GM12878 (cell line): ENCODE measurements around the gene PPM1N. TPM values are rescaled to one million over a fixed set of nuclear protein-coding genes. Genes with fewer than 3 reads are reported as not detected.

Experiments
- BACH1 ChIP-seq: fragments of 450-650 bp; IDR thresholded peaks from 2 replicates; pipeline ENCODE4 v1.6.1; 2017; ENCODE audit warnings: mild to moderate bottlenecking, borderline replicate concordance
- CBX5 ChIP-seq: sonication (generic); IDR thresholded peaks from 2 replicates; pipeline ENCODE4 v1.6.1; 2016; ENCODE audit warnings: low read depth, moderate library complexity, mild to moderate bottlenecking, inconsistent platforms
- CHD1 ChIP-seq: IDR thresholded peaks from 2 replicates; pipeline ENCODE4 v1.6.1; 2012; ENCODE audit warnings: low read depth, low read length, improper control_type of control experiment
- EGR1 ChIP-seq, 2 experiments: IDR thresholded peaks; 1 replicate in 1 of 2; 2 replicates in 1 of 2; pipeline ENCODE4 v1.6.1; 2011 to 2012; ENCODE audit warnings: low read depth in 2 of 2, low read length in 2 of 2, borderline replicate concordance in 1 of 2, mild to moderate bottlenecking in 1 of 2, moderate library complexity in 1 of 2
- HDGF ChIP-seq: fragments of 450-650 bp; IDR thresholded peaks from 2 replicates; pipeline ENCODE4 v1.6.1; 2016; ENCODE audit warnings: antibody characterized with exemption
- JUND ChIP-seq: IDR thresholded peaks from 2 replicates; pipeline ENCODE4 v1.6.1; 2012; ENCODE audit warnings: low read depth, mild to moderate bottlenecking, low read length, improper control_type of control experiment, moderate library complexity
- MTA3 ChIP-seq: IDR thresholded peaks from 2 replicates; pipeline ENCODE4 v1.6.1; 2012; ENCODE audit warnings: low read length, inconsistent platforms, borderline replicate concordance
- MYC ChIP-seq: IDR thresholded peaks from 2 replicates; pipeline ENCODE4 v1.6.1; 2011; ENCODE audit warnings: mild to moderate bottlenecking, low read length, moderate library complexity, inconsistent platforms; ENCODE audit not compliant: insufficient read depth, insufficient replicate concordance, insufficient read length, severe bottlenecking
- NFYB ChIP-seq: IDR thresholded peaks from 2 replicates; pipeline ENCODE4 v1.6.1; 2011; ENCODE audit warnings: low read depth, mild to moderate bottlenecking, low read length, improper control_type of control experiment, moderate library complexity; ENCODE audit not compliant: insufficient read depth
- NR2C2 ChIP-seq: IDR thresholded peaks from 2 replicates; pipeline ENCODE4 v1.6.1; 2011; ENCODE audit warnings: borderline replicate concordance, low read depth; ENCODE audit not compliant: control insufficient read depth, insufficient read length
- NR2F1 ChIP-seq: fragments of 450-650 bp; conservative IDR thresholded peaks from 2 replicates; pipeline ENCODE4 v1.6.1; 2017; ENCODE audit warnings: mild to moderate bottlenecking
- RFX5 ChIP-seq: IDR thresholded peaks from 2 replicates; pipeline ENCODE4 v1.6.1; 2011; ENCODE audit warnings: low read depth, low read length, improper control_type of control experiment
- RUNX3 ChIP-seq: IDR thresholded peaks from 2 replicates; pipeline ENCODE4 v1.6.1; 2012; ENCODE audit warnings: low read length, inconsistent platforms
- SMAD5 ChIP-seq: IDR thresholded peaks from 2 replicates; pipeline ENCODE4 v1.6.1; 2016; ENCODE audit warnings: antibody characterized with exemption, low read depth
- SP1 ChIP-seq: IDR thresholded peaks from one replicate; pipeline ENCODE4 v1.6.1; 2011; ENCODE audit warnings: low read depth, low read length
- TCF3 ChIP-seq: IDR thresholded peaks from 2 replicates; pipeline ENCODE4 v1.6.1; 2012; ENCODE audit warnings: low read depth, mild to moderate bottlenecking, low read length, borderline replicate concordance; ENCODE audit not compliant: insufficient read depth
- ZNF274 ChIP-seq: IDR thresholded peaks from one replicate; pipeline ENCODE4 v1.8.0; 2011; ENCODE audit not compliant: insufficient read length, insufficient read depth
- ZNF384 ChIP-seq: IDR thresholded peaks from 2 replicates; pipeline ENCODE4 v1.6.1; 2012; ENCODE audit warnings: low read depth, mild to moderate bottlenecking, low read length, improper control_type of control experiment, borderline replicate concordance
- polyA plus RNA-seq, 11 experiments: library from polyadenylated mRNA; depleted of rRNA in 4 of 11; unstranded in 6 of 11; stranded (reverse) in 5 of 11; fragments of >200 nt; fragmentation: Nextera tagmentation in 4 of 11; fragmentation: Illumina TruSeq in 1 of 11; extraction: Ambion mirVana in 4 of 11; extraction: Trizol in 1 of 11; gene quantifications; 1 replicate in 1 of 11; 2 replicates in 10 of 11; pipeline versions ENCODE4 v1.2.1 to v1.2.3, GENCODE V29; 2011 to 2016; ENCODE audit warnings: inconsistent platforms in 2 of 11, missing spikeins in 2 of 11, low read depth in 1 of 11
- total RNA-seq, 4 experiments: library from RNA; depleted of rRNA in 3 of 4; stranded (reverse); fragments of >200 nt in 3 of 4; fragmentation: Illumina TruSeq in 1 of 4; extraction: Trizol in 1 of 4; gene quantifications; 2 replicates each; pipeline versions ENCODE4 v1.2.1 to v1.2.3, GENCODE V29; 2013 to 2021
- TF ChIP-seq, protein P1 (sequence below): fragments of 450-650 bp; IDR thresholded peaks from 2 replicates; pipeline ENCODE4 v1.6.1; 2017; ENCODE audit warnings: mild to moderate bottlenecking
- TF ChIP-seq, protein P2 (sequence below): IDR thresholded peaks from 2 replicates; pipeline ENCODE4 v1.6.1; 2011; ENCODE audit warnings: borderline replicate concordance, low read depth, mild to moderate bottlenecking, moderate library complexity, low read length; ENCODE audit not compliant: insufficient read depth, poor library complexity, severe bottlenecking
- TF ChIP-seq, protein P3 (sequence below): fragments of 450-650 bp; IDR thresholded peaks from 2 replicates; pipeline ENCODE4 v1.6.1; 2017; ENCODE audit warnings: mild to moderate bottlenecking, moderate library complexity

The PPM1N gene
- total and polyA plus RNA-seq, 10 of the 15 experiments (the other 5 are each of a cell fraction or from before 2014, with no cell fraction given), result 1.6 to 5.4 (median 3.7) TPM

DNA sequence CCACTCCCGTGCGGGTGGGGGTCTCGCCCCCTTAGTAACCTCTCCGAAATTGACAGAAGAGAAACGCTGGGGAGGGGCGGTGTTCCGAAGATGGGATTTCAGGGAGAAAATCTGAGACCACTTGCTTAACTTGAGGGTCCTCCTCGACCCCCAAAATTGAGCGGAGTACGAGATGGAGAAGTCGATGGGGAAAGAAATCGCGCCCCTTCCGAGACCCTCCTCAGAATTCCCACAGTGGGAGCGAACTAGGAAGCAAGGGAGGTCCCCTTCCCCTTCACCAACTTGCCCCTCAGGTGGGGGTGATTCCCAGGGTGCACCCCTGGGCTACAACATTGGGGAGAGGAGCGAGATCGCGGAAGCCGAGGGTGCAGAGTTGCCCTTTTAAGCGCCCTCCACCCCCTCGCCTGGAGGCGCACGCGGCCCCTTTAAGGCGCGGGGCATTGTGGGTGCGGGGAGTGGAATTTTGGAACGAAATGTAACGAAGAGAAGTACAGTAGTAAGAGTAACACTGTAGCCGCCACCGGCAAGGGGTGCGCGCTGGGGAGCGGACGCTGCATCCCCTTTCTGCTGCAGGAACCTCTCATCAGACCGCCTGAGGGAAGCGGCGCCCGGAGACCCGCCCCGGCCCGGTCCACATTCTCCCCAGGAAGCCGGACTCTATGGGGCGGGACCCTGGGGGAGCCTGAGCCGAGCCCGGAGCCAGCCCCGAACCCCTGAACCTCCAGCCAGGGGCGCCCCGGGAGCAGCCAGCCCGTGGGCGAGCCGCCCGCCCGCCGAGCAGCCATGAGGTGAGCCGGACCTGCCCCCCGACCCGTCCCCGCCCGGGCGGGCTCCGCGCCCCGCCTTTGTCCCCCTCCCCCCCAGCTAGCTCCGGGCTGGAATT, 9.0 kb downstream of the PPM1N start, which contains the start of gene VASP (continued):
- TF ChIP-seq, protein P1, sequence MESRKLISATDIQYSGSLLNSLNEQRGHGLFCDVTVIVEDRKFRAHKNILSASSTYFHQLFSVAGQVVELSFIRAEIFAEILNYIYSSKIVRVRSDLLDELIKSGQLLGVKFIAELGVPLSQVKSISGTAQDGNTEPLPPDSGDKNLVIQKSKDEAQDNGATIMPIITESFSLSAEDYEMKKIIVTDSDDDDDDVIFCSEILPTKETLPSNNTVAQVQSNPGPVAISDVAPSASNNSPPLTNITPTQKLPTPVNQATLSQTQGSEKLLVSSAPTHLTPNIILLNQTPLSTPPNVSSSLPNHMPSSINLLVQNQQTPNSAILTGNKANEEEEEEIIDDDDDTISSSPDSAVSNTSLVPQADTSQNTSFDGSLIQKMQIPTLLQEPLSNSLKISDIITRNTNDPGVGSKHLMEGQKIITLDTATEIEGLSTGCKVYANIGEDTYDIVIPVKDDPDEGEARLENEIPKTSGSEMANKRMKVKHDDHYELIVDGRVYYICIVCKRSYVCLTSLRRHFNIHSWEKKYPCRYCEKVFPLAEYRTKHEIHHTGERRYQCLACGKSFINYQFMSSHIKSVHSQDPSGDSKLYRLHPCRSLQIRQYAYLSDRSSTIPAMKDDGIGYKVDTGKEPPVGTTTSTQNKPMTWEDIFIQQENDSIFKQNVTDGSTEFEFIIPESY, result no peak
- TF ChIP-seq MYC (peak; percentile 51), NR2C2 (no peak), HDGF (no peak), SMAD5 (peak; percentile 93), RFX5 (0 out of 2 replicates have a peak, but pooled peaks have one; percentile 17), EGR1 (IDR thresholded peaks at IDR 0.05; ENCODE audit: borderline replicate concordance in 1 of 2, low read depth in 2 of 2, low read length in 2 of 2) (peak in 1 of 2 experiments; percentile 92; a peak in 2 of 3 replicates), CHD1 (no peak; the same call in 1 of the 2 replicates), TCF3 (0 out of 2 replicates have a peak, but pooled peaks have one; percentile 51), CBX5 (no peak), RUNX3 (peak; percentile 73), MTA3 (0 out of 2 replicates have a peak, but pooled peaks have one; percentile 25), BACH1 (peak; percentile 78; the same call in 1 of the 2 replicates), SP1 (peak; percentile 85), ZNF274 (no peak), NFYB (no peak), JUND (peak; percentile 28; the same call in 1 of the 2 replicates), ZNF384 (no peak), NR2F1 (peak; percentile 39)
- TF ChIP-seq, protein P2, sequence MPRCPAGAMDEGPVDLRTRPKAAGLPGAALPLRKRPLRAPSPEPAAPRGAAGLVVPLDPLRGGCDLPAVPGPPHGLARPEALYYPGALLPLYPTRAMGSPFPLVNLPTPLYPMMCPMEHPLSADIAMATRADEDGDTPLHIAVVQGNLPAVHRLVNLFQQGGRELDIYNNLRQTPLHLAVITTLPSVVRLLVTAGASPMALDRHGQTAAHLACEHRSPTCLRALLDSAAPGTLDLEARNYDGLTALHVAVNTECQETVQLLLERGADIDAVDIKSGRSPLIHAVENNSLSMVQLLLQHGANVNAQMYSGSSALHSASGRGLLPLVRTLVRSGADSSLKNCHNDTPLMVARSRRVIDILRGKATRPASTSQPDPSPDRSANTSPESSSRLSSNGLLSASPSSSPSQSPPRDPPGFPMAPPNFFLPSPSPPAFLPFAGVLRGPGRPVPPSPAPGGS, result no peak
- TF ChIP-seq, protein P3, sequence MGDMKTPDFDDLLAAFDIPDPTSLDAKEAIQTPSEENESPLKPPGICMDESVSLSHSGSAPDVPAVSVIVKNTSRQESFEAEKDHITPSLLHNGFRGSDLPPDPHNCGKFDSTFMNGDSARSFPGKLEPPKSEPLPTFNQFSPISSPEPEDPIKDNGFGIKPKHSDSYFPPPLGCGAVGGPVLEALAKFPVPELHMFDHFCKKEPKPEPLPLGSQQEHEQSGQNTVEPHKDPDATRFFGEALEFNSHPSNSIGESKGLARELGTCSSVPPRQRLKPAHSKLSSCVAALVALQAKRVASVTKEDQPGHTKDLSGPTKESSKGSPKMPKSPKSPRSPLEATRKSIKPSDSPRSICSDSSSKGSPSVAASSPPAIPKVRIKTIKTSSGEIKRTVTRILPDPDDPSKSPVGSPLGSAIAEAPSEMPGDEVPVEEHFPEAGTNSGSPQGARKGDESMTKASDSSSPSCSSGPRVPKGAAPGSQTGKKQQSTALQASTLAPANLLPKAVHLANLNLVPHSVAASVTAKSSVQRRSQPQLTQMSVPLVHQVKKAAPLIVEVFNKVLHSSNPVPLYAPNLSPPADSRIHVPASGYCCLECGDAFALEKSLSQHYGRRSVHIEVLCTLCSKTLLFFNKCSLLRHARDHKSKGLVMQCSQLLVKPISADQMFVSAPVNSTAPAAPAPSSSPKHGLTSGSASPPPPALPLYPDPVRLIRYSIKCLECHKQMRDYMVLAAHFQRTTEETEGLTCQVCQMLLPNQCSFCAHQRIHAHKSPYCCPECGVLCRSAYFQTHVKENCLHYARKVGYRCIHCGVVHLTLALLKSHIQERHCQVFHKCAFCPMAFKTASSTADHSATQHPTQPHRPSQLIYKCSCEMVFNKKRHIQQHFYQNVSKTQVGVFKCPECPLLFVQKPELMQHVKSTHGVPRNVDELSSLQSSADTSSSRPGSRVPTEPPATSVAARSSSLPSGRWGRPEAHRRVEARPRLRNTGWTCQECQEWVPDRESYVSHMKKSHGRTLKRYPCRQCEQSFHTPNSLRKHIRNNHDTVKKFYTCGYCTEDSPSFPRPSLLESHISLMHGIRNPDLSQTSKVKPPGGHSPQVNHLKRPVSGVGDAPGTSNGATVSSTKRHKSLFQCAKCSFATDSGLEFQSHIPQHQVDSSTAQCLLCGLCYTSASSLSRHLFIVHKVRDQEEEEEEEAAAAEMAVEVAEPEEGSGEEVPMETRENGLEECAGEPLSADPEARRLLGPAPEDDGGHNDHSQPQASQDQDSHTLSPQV, result no peak
